Measurements from ENCODE around the gene VPS35.
A peak's percentile ranks its signal among the peaks of the same experiment; 100 is the strongest.

GRCh38 chr16:46607529-46607928 is 81.4 kb downstream of the VPS35 start:
- TF ChIP-seq POLR2AphosphoS5 (IDR thresholded peaks at IDR 0.05; ENCODE audit: low read depth, low read length), result no peak
- TF ChIP-seq, protein P1, sequence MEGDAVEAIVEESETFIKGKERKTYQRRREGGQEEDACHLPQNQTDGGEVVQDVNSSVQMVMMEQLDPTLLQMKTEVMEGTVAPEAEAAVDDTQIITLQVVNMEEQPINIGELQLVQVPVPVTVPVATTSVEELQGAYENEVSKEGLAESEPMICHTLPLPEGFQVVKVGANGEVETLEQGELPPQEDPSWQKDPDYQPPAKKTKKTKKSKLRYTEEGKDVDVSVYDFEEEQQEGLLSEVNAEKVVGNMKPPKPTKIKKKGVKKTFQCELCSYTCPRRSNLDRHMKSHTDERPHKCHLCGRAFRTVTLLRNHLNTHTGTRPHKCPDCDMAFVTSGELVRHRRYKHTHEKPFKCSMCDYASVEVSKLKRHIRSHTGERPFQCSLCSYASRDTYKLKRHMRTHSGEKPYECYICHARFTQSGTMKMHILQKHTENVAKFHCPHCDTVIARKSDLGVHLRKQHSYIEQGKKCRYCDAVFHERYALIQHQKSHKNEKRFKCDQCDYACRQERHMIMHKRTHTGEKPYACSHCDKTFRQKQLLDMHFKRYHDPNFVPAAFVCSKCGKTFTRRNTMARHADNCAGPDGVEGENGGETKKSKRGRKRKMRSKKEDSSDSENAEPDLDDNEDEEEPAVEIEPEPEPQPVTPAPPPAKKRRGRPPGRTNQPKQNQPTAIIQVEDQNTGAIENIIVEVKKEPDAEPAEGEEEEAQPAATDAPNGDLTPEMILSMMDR (IDR thresholded peaks at IDR 0.05), result peak; percentile 43; the same call in 1 of the 2 replicates

Measured in Panc1 (cell line).